Keratinocyte (primary cell): Measurements from ENCODE around the gene P2RY2.

ENCODE experiments used
- CTCF ChIP-seq, 3 experiments: IDR thresholded peaks in 1 of 3; conservative IDR thresholded peaks in 1 of 3; optimal IDR thresholded peaks in 1 of 3; 2 replicates in 2 of 3; 3 replicates in 1 of 3; pipeline versions ENCODE3 to v1.5.1; 2011; ENCODE audit warnings: low read length in 3 of 3, mild to moderate bottlenecking in 3 of 3, moderate library complexity in 2 of 3, control low read depth in 1 of 3, inconsistent platforms in 1 of 3; ENCODE audit not compliant: insufficient read depth in 2 of 3; ENCODE audit errors: extremely low read depth in 1 of 3
- EZH2 ChIP-seq: IDR thresholded peaks from one replicate; pipeline ENCODE4 v1.6.1; 2012; ENCODE audit warnings: inconsistent platforms, mild to moderate bottlenecking, low read length, moderate library complexity

- no peak for TF ChIP-seq EZH2
- no peak for TF ChIP-seq CTCF (optimal IDR thresholded peaks at IDR 0.05 in 1 of 3, IDR thresholded peaks at IDR 0.05 in 1 of 3, conservative IDR thresholded peaks at IDR 0.05 in 1 of 3; ENCODE audit: extremely low read depth in 1 of 3, insufficient read depth in 2 of 3, low read length in 3 of 3)
Observed at GRCh38 chr11:73285721-73286120, 67.6 kb downstream of the P2RY2 start.
